ENCODE measurements around the gene KLHL10. TPM values are rescaled to one million over a fixed set of nuclear protein-coding genes. Genes with fewer than 3 reads are reported as not detected.
"Not testable (repeated sequence)": the region's sequence is repeated elsewhere in the genome, so short reads cannot be mapped to it uniquely, and the experiment has no call there.

The KLHL10 gene
- total RNA-seq, 2 donors from 2014 or later: not detected

DNA sequence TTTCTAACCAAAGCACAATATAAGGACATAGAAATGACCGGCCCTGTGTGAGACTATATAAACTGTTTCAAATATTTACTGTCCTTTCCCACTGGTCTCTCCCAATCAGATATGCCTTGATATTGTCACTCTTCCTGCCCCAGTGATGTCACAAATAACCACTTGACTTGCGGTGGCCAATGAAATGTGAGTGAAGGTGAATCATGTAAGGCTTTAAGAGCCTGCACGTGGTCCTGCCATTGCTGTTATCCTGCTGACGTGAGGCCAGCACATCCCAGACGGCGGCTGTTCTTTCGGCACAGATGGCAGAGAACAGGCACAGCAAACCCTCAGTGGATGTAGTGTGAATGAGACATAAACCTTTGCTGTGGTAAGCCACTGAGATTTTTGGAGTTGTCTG lies 33.0 kb downstream of the KLHL10 start:
- Histone ChIP-seq H3K27me3 (no peaks in the 10 kb centered on the region), H3K4me3 (no peak overlapping the region), H3K9me3 (no peaks in the 10 kb centered on the region), H3K4me1 (peaks cover 0 to under 1% of the 10 kb centered on the region in 2 donors), H3K27ac (no peak overlapping the region), H3K36me3 (peaks cover 56% of the 10 kb centered on the region)
- TF ChIP-seq, protein P1, sequence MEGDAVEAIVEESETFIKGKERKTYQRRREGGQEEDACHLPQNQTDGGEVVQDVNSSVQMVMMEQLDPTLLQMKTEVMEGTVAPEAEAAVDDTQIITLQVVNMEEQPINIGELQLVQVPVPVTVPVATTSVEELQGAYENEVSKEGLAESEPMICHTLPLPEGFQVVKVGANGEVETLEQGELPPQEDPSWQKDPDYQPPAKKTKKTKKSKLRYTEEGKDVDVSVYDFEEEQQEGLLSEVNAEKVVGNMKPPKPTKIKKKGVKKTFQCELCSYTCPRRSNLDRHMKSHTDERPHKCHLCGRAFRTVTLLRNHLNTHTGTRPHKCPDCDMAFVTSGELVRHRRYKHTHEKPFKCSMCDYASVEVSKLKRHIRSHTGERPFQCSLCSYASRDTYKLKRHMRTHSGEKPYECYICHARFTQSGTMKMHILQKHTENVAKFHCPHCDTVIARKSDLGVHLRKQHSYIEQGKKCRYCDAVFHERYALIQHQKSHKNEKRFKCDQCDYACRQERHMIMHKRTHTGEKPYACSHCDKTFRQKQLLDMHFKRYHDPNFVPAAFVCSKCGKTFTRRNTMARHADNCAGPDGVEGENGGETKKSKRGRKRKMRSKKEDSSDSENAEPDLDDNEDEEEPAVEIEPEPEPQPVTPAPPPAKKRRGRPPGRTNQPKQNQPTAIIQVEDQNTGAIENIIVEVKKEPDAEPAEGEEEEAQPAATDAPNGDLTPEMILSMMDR (IDR thresholded peaks at IDR 0.05): no peak
- DNase-seq (ENCODE audit: low spot score): no peak

DNA sequence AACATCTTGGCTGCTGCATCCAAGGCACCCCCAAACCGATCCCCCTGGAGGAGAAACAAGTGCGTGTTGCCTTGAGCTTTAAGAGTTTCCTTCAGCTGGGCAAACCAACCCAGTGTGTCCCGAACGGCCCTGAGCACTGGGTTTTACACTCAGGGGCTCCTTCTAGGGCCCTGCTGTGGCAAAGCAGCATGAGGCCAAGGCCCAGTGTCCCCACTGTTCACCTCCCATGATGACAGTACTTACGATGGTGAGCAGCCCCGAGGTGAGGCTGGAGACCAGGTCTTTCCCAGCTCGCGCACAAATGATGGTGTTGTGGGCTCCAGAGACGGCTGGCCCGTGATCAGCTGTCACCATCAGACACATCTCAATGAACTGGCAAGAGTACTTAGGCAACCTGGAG lies 34.2 kb downstream of the KLHL10 start:
- peaks cover 57% of the 10 kb centered on the region for H3K36me3 ChIP-seq
- TF ChIP-seq, protein P1 (IDR thresholded peaks at IDR 0.05): no peak

DNA sequence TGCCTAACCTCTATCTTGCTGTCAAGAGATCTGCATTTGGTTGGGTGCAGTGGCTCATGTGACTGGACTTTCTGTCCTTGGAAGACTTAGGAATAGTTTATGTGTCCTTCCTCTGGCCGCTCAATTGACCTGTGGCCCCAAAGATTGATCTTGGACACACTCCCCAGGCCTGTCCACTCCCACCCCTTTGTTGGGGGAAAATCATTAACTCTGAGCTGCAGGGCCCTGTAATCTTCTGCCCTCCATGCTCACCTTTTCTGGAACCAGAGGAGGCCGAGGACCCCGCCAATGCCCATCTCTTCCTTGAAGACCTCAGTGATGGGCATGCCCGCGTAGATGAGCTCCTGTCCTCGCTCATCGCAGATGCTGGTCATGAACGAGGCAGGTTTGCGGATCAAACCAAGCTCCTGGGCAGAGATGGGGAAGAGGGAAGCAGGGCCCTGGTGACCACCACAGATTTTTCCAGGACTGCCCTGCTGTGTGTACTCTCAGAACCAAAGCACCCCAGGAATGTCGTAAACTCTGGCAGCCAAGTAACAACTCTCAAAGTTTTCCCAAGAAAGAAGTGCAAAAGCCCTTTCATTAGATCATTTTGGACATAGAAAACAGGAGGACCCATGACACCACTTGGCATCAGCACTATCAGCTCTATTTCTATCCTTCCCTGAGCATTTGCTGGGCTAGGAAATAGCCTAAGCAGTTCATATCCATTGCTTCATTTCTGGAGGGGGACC lies 36.1 kb downstream of the KLHL10 start:
- Histone ChIP-seq H3K4me1 (no peaks in the 10 kb centered on the region), H3K36me3 (peaks cover 64% of the 10 kb centered on the region), H3K27me3 (no peaks in the 10 kb centered on the region), H3K4me3 (no peak overlapping the region), H3K9me3 (no peaks in the 10 kb centered on the region), H3K27ac (no peak overlapping the region)
- TF ChIP-seq, protein P1 (IDR thresholded peaks at IDR 0.05): no peak
- DNase-seq (ENCODE audit: low spot score): no peak

More for the DNA sequence above, 34.2 kb downstream of the KLHL10 start:
- DNase-seq (ENCODE audit: low spot score): no peak
- Histone ChIP-seq H3K4me3 (no peak overlapping the region), H3K4me1 (no peaks in the 10 kb centered on the region), H3K27me3 (no peaks in the 10 kb centered on the region), H3K9me3 (no peaks in the 10 kb centered on the region), H3K27ac (no peak overlapping the region)

DNA sequence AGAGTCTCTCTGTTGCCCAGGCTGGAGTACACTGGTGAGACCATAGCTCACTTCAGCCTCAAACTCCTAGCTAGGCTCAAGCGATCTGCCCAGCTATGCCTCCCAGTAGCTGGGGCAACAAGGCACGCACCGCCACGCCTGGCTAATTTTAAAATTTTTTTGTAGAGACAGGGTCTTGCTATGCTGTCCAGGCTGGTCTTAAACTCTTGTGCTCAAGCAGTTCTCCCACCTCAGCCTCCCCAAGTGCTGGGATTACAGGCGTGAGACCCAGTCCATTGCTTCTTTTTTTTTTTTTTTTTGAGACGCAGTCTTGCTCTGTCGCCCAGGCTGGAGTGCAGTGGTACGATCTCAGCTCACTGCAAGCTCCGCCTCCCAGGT lies 36.7 kb downstream of the KLHL10 start:
- H3K27ac ChIP-seq; H3K4me3 ChIP-seq; H3K9me3 ChIP-seq; H3K4me1 ChIP-seq; H3K27me3 ChIP-seq; DNase-seq (ENCODE audit: low spot score): not testable (repeated sequence)
- H3K36me3 ChIP-seq: peaks cover 64% of the 10 kb centered on the region

DNA sequence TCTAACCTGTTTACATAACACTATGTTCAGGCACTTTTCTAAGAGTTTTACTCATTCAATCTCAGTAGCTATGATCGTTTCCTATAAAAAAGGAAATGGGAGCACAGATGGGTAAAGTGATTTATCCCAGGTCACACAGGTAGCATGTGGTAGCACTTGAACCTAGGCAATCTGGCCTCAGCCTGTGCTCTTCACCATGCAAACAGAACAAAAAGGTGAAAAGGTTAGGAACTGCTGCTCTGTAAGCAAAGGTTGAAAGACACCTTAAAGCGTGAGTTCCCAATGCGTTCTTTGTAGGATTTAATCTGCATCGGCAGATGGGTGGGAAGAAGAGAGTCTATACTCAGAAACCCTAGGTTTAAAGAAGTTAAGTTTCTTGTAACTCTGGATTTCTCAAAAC lies 42.5 kb downstream of the KLHL10 start:
- Histone ChIP-seq H3K27ac (no peak overlapping the region), H3K36me3 (peaks cover 52% of the 10 kb centered on the region), H3K9me3 (no peaks in the 10 kb centered on the region), H3K4me3 (no peak overlapping the region), H3K27me3 (no peaks in the 10 kb centered on the region), H3K4me1 (no peaks in the 10 kb centered on the region)
- TF ChIP-seq, protein P1 (IDR thresholded peaks at IDR 0.05): no peak
- no peak for DNase-seq (ENCODE audit: low spot score)

DNA sequence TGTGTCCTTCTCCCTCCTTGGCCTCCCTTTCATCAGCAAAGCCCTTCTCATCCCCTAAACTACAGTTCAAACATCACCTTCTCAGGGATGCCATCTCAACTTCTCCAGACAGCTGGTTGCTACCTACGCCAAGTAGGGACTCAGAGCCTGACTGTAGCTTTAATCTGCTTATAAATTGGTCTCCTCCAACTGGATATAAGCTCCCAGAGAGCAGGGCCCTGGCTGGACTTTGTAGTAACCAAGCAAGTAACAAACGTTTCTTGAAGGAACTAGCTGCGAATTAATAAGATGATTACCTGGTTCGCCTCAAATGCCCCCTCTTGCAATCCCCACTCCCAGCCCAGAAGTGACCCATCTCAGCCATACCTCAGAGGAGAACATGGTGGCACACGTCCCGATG lies 45.1 kb downstream of the KLHL10 start:
- Histone ChIP-seq H3K4me3 (no peak overlapping the region), H3K9me3 (no peaks in the 10 kb centered on the region), H3K27me3 (no peaks in the 10 kb centered on the region), H3K4me1 (no peaks in the 10 kb centered on the region), H3K36me3 (peaks cover 68% of the 10 kb centered on the region), H3K27ac (no peak overlapping the region)
- no peak for DNase-seq (ENCODE audit: low spot score)
- TF ChIP-seq, protein P1 (IDR thresholded peaks at IDR 0.05): no peak

Data from right atrium auricular region (tissue), 2 donors.